Trophoblast cell (in vitro differentiated cells and primary cell): Measurements from ENCODE around the gene ANKRD50.
A peak's percentile ranks its signal among the peaks of the same experiment; 100 is the strongest.

Source experiments
- DNase-seq, 2 donors: peaks; one replicate each; pipeline ENCODE4 v3.0.0-alpha.2; 2016
- H2AFZ ChIP-seq: 2 replicates; pipeline ENCODE4 v1.6.1; 2013; ENCODE audit warnings: low read length, moderate library complexity, mild to moderate bottlenecking; ENCODE audit not compliant: insufficient read depth, poor library complexity
- H2AK5ac ChIP-seq: 2 replicates; pipeline ENCODE4 v1.6.1; 2013; ENCODE audit warnings: mild to moderate bottlenecking, low read length
- H2BK120ac ChIP-seq: 2 replicates; pipeline ENCODE4 v1.6.1; 2013; ENCODE audit warnings: low read length, mild to moderate bottlenecking, moderate library complexity; ENCODE audit not compliant: insufficient read depth, poor library complexity
- H2BK12ac ChIP-seq: 2 replicates; pipeline ENCODE4 v1.6.1; 2013; ENCODE audit warnings: mild to moderate bottlenecking, low read length, moderate library complexity
- H2BK5ac ChIP-seq: 2 replicates; pipeline ENCODE4 v1.6.1; 2013; ENCODE audit warnings: low read length, low read depth, moderate library complexity, mild to moderate bottlenecking; ENCODE audit not compliant: poor library complexity
- H3K14ac ChIP-seq: 2 replicates; pipeline ENCODE4 v1.6.1; 2013; ENCODE audit warnings: mild to moderate bottlenecking, low read length
- H3K18ac ChIP-seq: 2 replicates; pipeline ENCODE4 v1.6.1; 2013; ENCODE audit warnings: mild to moderate bottlenecking, low read length
- H3K23ac ChIP-seq: 2 replicates; pipeline ENCODE4 v1.6.1; 2013; ENCODE audit warnings: low read length
- H3K27ac ChIP-seq: 2 replicates; pipeline ENCODE4 v1.5.1; 2013; ENCODE audit warnings: low read depth, mild to moderate bottlenecking, inconsistent platforms, low read length, moderate library complexity
- H3K27me3 ChIP-seq: 2 replicates; pipeline ENCODE4 v1.6.1; 2013; ENCODE audit warnings: inconsistent platforms, mild to moderate bottlenecking, low read length, moderate library complexity; ENCODE audit not compliant: insufficient read depth
- H3K36me3 ChIP-seq, 2 experiments: 1 replicate in 1 of 2; 2 replicates in 1 of 2; pipeline ENCODE4 v1.6.1; 2013; ENCODE audit warnings: low read length in 2 of 2, mild to moderate bottlenecking in 2 of 2, moderate library complexity in 1 of 2; ENCODE audit not compliant: insufficient read depth in 2 of 2, control insufficient read depth in 1 of 2
- H3K4ac ChIP-seq: 2 replicates; pipeline ENCODE4 v1.6.1; 2013; ENCODE audit warnings: low read depth, mild to moderate bottlenecking, low read length, moderate library complexity
- H3K4me1 ChIP-seq, 2 experiments: 1 replicate in 1 of 2; 2 replicates in 1 of 2; pipeline ENCODE4 v1.6.1; 2013; ENCODE audit warnings: low read length in 2 of 2, mild to moderate bottlenecking in 2 of 2, moderate library complexity in 1 of 2; ENCODE audit not compliant: insufficient read depth in 2 of 2, control insufficient read depth in 1 of 2
- H3K4me2 ChIP-seq: 2 replicates; pipeline ENCODE4 v1.6.1; 2013; ENCODE audit warnings: inconsistent platforms, mild to moderate bottlenecking, low read length, moderate library complexity
- H3K4me3 ChIP-seq: 2 replicates; pipeline ENCODE4 v1.5.1; 2013; ENCODE audit warnings: mild to moderate bottlenecking, low read depth, low read length, inconsistent platforms
- H3K79me1 ChIP-seq: one replicate; pipeline ENCODE4 v1.6.1; 2013; ENCODE audit warnings: low read length
- H3K79me2 ChIP-seq: 2 replicates; pipeline ENCODE4 v1.6.1; 2013; ENCODE audit warnings: low read length, mild to moderate bottlenecking; ENCODE audit not compliant: control insufficient read depth, insufficient read depth, poor library complexity
- H3K9ac ChIP-seq: 2 replicates; pipeline ENCODE4 v1.6.1; 2013; ENCODE audit warnings: mild to moderate bottlenecking, low read length
- H3K9me3 ChIP-seq: 2 replicates; pipeline ENCODE4 v1.6.1; 2013; ENCODE audit warnings: low read depth, mild to moderate bottlenecking, control low read depth, inconsistent platforms, low read length; ENCODE audit not compliant: insufficient read depth
- H4K12ac ChIP-seq: 2 replicates; pipeline ENCODE4 v1.6.1; 2013; ENCODE audit warnings: low read depth, mild to moderate bottlenecking, low read length, moderate library complexity
- H4K8ac ChIP-seq: 2 replicates; pipeline ENCODE4 v1.6.1; 2013; ENCODE audit warnings: low read depth, mild to moderate bottlenecking, low read length, moderate library complexity
- H4K91ac ChIP-seq: one replicate; pipeline ENCODE4 v1.6.1; 2013; ENCODE audit warnings: low read depth, mild to moderate bottlenecking, low read length, moderate library complexity
- WGBS: extraction: QIAGEN DNeasy Blood & Tissue Kit; methylation state at CpG from one replicate; pipeline ENCODE4 v1.1.7; 2013; ENCODE audit warnings: missing lambda C conversion rate; ENCODE audit not compliant: insufficient read length, insufficient coverage; ENCODE audit errors: extremely low coverage; 5-methylcytosine and 5-hydroxymethylcytosine counted together

The ANKRD50 gene

GRCh38 chr4:124637321-124637720 lies 75.2 kb downstream of the ANKRD50 start:
- no peak overlapping the region for H2AFZ ChIP-seq
- no peak for DNase-seq
- H2AK5ac ChIP-seq, result no peak overlapping the region
- no peak overlapping the region for H4K8ac ChIP-seq
- H3K27me3 ChIP-seq, result no peaks in the 10 kb centered on the region
- H3K79me1 ChIP-seq, result peaks cover 2% of the 10 kb centered on the region
- no peak overlapping the region for H3K4me3 ChIP-seq
- H3K27ac ChIP-seq, result no peak overlapping the region
- no peaks in the 10 kb centered on the region for H3K9me3 ChIP-seq
- no peak overlapping the region for H3K18ac ChIP-seq
- H3K36me3 ChIP-seq, result no peaks in the 10 kb centered on the region
- H4K91ac ChIP-seq, result no peak overlapping the region
- no peak overlapping the region for H2BK5ac ChIP-seq
- H2BK120ac ChIP-seq, result no peak overlapping the region
- H3K79me2 ChIP-seq, result no peaks in the 10 kb centered on the region
- H4K12ac ChIP-seq, result no peak overlapping the region
- H3K4ac ChIP-seq, result no peak overlapping the region
- no peak overlapping the region for H3K14ac ChIP-seq
- no peak overlapping the region for H3K4me2 ChIP-seq
- H2BK12ac ChIP-seq, result no peak overlapping the region
- H3K9ac ChIP-seq, result no peak overlapping the region
- WGBS, result no CpG with 5 or more reads among the region's 2 CpGs
- peaks cover 0 to 6% of the 10 kb centered on the region in 2 experiments for H3K4me1 ChIP-seq
- no peak overlapping the region for H3K23ac ChIP-seq

DNA sequence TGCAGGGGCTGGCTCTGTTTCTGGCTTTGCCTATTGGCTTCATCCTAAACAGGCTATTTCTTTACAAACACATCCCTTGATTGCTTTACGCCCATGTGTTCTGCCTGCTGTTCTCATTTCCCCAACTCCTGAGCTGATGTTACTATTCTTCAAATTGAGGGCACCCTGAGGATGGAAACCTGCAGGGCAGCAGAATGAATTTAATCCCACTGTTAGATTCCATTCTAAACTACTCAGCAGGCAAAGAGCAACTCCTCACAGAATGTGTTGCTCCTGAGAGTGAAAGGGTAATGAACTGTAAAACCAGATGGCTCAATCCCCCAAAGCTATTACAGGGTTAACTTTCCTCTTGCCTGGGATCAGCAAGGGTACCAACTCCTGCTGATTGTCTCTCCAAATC lies 75.7 kb downstream of the ANKRD50 start:
- Histone ChIP-seq H3K4me2 (no peak overlapping the region), H3K14ac (no peak overlapping the region), H2AK5ac (no peak overlapping the region), H3K9me3 (no peaks in the 10 kb centered on the region), H2AFZ (no peak overlapping the region), H4K12ac (no peak overlapping the region), H3K27ac (no peak overlapping the region), H4K91ac (no peak overlapping the region), H3K23ac (no peak overlapping the region), H2BK12ac (no peak overlapping the region), H3K27me3 (no peaks in the 10 kb centered on the region), H4K8ac (no peak overlapping the region), H3K4me3 (no peak overlapping the region), H2BK5ac (no peak overlapping the region), H3K4ac (no peak overlapping the region), H2BK120ac (no peak overlapping the region), H3K4me1 (peaks cover 0 to 10% of the 10 kb centered on the region in 2 experiments), H3K9ac (peak overlapping the region; percentile 33), H3K79me2 (no peaks in the 10 kb centered on the region), H3K79me1 (peaks cover 6% of the 10 kb centered on the region), H3K36me3 (no peaks in the 10 kb centered on the region), H3K18ac (no peak overlapping the region)
- DNase-seq, result no peak
- no CpG with 5 or more reads among the region's 1 CpG for WGBS

DNA sequence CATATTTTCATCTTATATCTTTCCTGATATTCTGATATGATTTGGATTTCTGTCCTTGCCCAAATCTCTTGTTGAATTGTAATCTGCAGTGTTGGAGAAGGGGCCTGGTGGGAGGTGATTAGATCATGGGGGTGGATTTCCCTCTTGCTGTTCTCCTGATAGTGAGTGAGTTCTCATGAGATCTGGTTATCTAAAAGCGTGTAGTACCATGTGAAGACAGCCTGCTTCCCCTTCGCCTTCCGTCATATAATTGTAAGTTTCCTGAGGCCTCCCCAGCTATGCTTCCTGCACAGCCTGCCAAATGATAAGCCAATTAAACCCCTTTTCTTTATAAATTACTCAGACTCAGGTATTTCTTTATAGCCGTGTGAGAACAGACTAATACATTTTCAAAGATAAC lies 77.2 kb downstream of the ANKRD50 start:
- Histone ChIP-seq H3K27me3 (no peaks in the 10 kb centered on the region), H4K91ac (peak overlapping the region; percentile 6), H2AFZ (no peak overlapping the region), H2BK12ac (peak overlapping the region; percentile 3), H3K4me3 (no peak overlapping the region), H3K9ac (no peak overlapping the region), H3K36me3 (no peaks in the 10 kb centered on the region), H3K23ac (no peak overlapping the region), H3K9me3 (no peaks in the 10 kb centered on the region), H3K4me2 (no peak overlapping the region), H2BK120ac (no peak overlapping the region), H3K4me1 (peaks cover 0 to 10% of the 10 kb centered on the region in 2 experiments), H2AK5ac (no peak overlapping the region), H3K4ac (peak overlapping the region; percentile 27), H3K14ac (no peak overlapping the region), H2BK5ac (no peak overlapping the region), H3K79me1 (peaks cover 6% of the 10 kb centered on the region), H3K18ac (no peak overlapping the region), H3K79me2 (no peaks in the 10 kb centered on the region), H4K12ac (no peak overlapping the region), H3K27ac (no peak overlapping the region), H4K8ac (no peak overlapping the region)
- WGBS, result no CpG with 5 or more reads among the region's 4 CpGs
- no peak for DNase-seq

- H3K4me3 ChIP-seq, result no peak overlapping the region
- WGBS, result no CpG with 5 or more reads among the region's 3 CpGs
- peaks cover 6% of the 10 kb centered on the region for H3K79me1 ChIP-seq
- H3K36me3 ChIP-seq, result no peaks in the 10 kb centered on the region
- no peak overlapping the region for H3K9ac ChIP-seq
- H2AFZ ChIP-seq, result no peak overlapping the region
- no peak overlapping the region for H4K12ac ChIP-seq
- H3K4me2 ChIP-seq, result no peak overlapping the region
- H2BK5ac ChIP-seq, result no peak overlapping the region
- H3K79me2 ChIP-seq, result no peaks in the 10 kb centered on the region
- H3K18ac ChIP-seq, result no peak overlapping the region
- no peak overlapping the region for H2AK5ac ChIP-seq
- peak overlapping the region; percentile 88 for H3K27ac ChIP-seq
- H3K9me3 ChIP-seq, result no peaks in the 10 kb centered on the region
- H2BK120ac ChIP-seq, result peak overlapping the region; percentile 3
- H3K4ac ChIP-seq, result no peak overlapping the region
- no peak overlapping the region for H2BK12ac ChIP-seq
- peak in 1 of 2 donors; percentile 60 for DNase-seq
- H3K27me3 ChIP-seq, result no peaks in the 10 kb centered on the region
- no peak overlapping the region for H3K23ac ChIP-seq
- no peak overlapping the region for H4K8ac ChIP-seq
- H3K4me1 ChIP-seq, result peaks cover 0 to 10% of the 10 kb centered on the region in 2 experiments
- H4K91ac ChIP-seq, result no peak overlapping the region
- no peak overlapping the region for H3K14ac ChIP-seq
Measured at GRCh38 chr4:124633285-124633941, 79.1 kb downstream of the ANKRD50 start.
